H9 (cell line): ENCODE data around the gene MAP7. TPM values are rescaled to one million over a fixed set of nuclear protein-coding genes. Genes with fewer than 3 reads are reported as not detected.

Experiments used
- DNase-seq: peaks from one replicate; pipeline ENCODE4 v3.0.0-alpha.2; 2017
- H2AFZ ChIP-seq: one replicate; pipeline ENCODE4 v1.6.1; 2013; ENCODE audit warnings: mild to moderate bottlenecking, low read length, control low read depth, moderate library complexity
- H2AK5ac ChIP-seq: 2 replicates; pipeline ENCODE4 v1.6.1; 2013; ENCODE audit warnings: low read length, control low read depth, mixed read lengths; ENCODE audit not compliant: insufficient read length
- H2BK120ac ChIP-seq: one replicate; pipeline ENCODE4 v1.6.1; 2013; ENCODE audit warnings: low read depth, mild to moderate bottlenecking, low read length, control low read depth, inconsistent platforms; ENCODE audit not compliant: poor library complexity, severe bottlenecking
- H2BK12ac ChIP-seq: 2 replicates; pipeline ENCODE4 v1.6.1; 2013; ENCODE audit warnings: low read length, control low read depth, mixed read lengths, low read depth; ENCODE audit not compliant: insufficient read length
- H2BK15ac ChIP-seq: 2 replicates; pipeline ENCODE4 v1.6.1; 2013; ENCODE audit warnings: low read depth, low read length, control low read depth
- H2BK20ac ChIP-seq: one replicate; pipeline ENCODE4 v1.6.1; 2013; ENCODE audit warnings: low read depth, mild to moderate bottlenecking, low read length, control low read depth, inconsistent platforms; ENCODE audit not compliant: poor library complexity, severe bottlenecking
- H2BK5ac ChIP-seq: 2 replicates; pipeline ENCODE4 v1.6.1; 2013; ENCODE audit warnings: low read length, control low read depth, mixed read lengths; ENCODE audit not compliant: insufficient read length
- H3K14ac ChIP-seq: 2 replicates; pipeline ENCODE4 v1.6.1; 2013; ENCODE audit warnings: low read length, control low read depth; ENCODE audit not compliant: insufficient read depth
- H3K18ac ChIP-seq: 2 replicates; pipeline ENCODE4 v1.6.1; 2013; ENCODE audit warnings: low read depth, mild to moderate bottlenecking, mixed read lengths, low read length, control low read depth; ENCODE audit not compliant: insufficient read length
- H3K23ac ChIP-seq: 2 replicates; pipeline ENCODE4 v1.6.1; 2013; ENCODE audit warnings: low read length, control low read depth, mixed read lengths, low read depth; ENCODE audit not compliant: insufficient read length
- H3K23me2 ChIP-seq: 2 replicates; pipeline ENCODE4 v1.6.1; 2013; ENCODE audit warnings: low read depth, mild to moderate bottlenecking, mixed read lengths, low read length, control low read depth; ENCODE audit not compliant: insufficient read length, poor library complexity, severe bottlenecking
- H3K27ac ChIP-seq: 2 replicates; pipeline ENCODE4 v1.5.1; 2013; ENCODE audit warnings: low read length, control low read depth, mixed read lengths, low read depth; ENCODE audit not compliant: insufficient read length
- H3K27me3 ChIP-seq: 2 replicates; pipeline ENCODE4 v1.6.1; 2013; ENCODE audit warnings: low read length, control low read depth, inconsistent platforms; ENCODE audit not compliant: insufficient read depth
- H3K4ac ChIP-seq: 2 replicates; pipeline ENCODE4 v1.6.1; 2013; ENCODE audit warnings: low read depth, mild to moderate bottlenecking, control low read depth, inconsistent platforms, low read length, moderate library complexity
- H3K4me1 ChIP-seq: 2 replicates; pipeline ENCODE4 v1.6.1; 2013; ENCODE audit warnings: low read length, control low read depth, inconsistent platforms; ENCODE audit not compliant: insufficient read depth
- H3K4me2 ChIP-seq: 2 replicates; pipeline ENCODE4 v1.6.1; 2013; ENCODE audit warnings: low read length, control low read depth, mixed read lengths; ENCODE audit not compliant: insufficient read length, insufficient read depth
- H3K56ac ChIP-seq: 2 replicates; pipeline ENCODE4 v1.6.1; 2013; ENCODE audit warnings: low read depth, mild to moderate bottlenecking, mixed read lengths, low read length, control low read depth; ENCODE audit not compliant: insufficient read length
- H3K79me1 ChIP-seq: 2 replicates; pipeline ENCODE4 v1.6.1; 2013; ENCODE audit warnings: low read depth, mild to moderate bottlenecking, moderate library complexity, low read length, control low read depth, inconsistent platforms; ENCODE audit not compliant: insufficient read depth, poor library complexity, severe bottlenecking
- H3K79me2 ChIP-seq: 2 replicates; pipeline ENCODE4 v1.6.1; 2013; ENCODE audit warnings: low read length, control low read depth, inconsistent platforms; ENCODE audit not compliant: insufficient read depth
- H3K9ac ChIP-seq: 2 replicates; pipeline ENCODE4 v1.6.1; 2013; ENCODE audit warnings: low read length, control low read depth, mixed read lengths; ENCODE audit not compliant: insufficient read length; ENCODE audit errors: extremely low read depth
- H3K9me3 ChIP-seq: one replicate; pipeline ENCODE4 v1.6.1; 2013; ENCODE audit warnings: low read depth, low read length, inconsistent platforms; ENCODE audit not compliant: control insufficient read depth
- H3T11ph ChIP-seq: one replicate; pipeline ENCODE4 v1.6.1; 2013; ENCODE audit warnings: mild to moderate bottlenecking, low read length, control low read depth, inconsistent platforms
- H4K20me1 ChIP-seq: one replicate; pipeline ENCODE4 v1.6.1; 2013; ENCODE audit not compliant: control insufficient read depth, insufficient read length, insufficient read depth
- H4K5ac ChIP-seq: 2 replicates; pipeline ENCODE4 v1.6.1; 2013; ENCODE audit warnings: low read depth, mild to moderate bottlenecking, mixed read lengths, low read length, control low read depth; ENCODE audit not compliant: insufficient read length
- H4K8ac ChIP-seq: replicated peaks from 2 replicates; pipeline ENCODE4 v1.6.1; 2013; ENCODE audit warnings: low read length, control low read depth, mixed read lengths, low read depth; ENCODE audit not compliant: insufficient read length
- H4K91ac ChIP-seq: 2 replicates; pipeline ENCODE4 v1.6.1; 2013; ENCODE audit warnings: low read depth, mild to moderate bottlenecking, moderate library complexity, mixed read lengths, low read length, control low read depth; ENCODE audit not compliant: insufficient read length
- H3K27ac Mint-ChIP-seq, 3 experiments: 2 replicates in 2 of 3; 3 replicates in 1 of 3; pipeline ENCODE4 v1.8.0; 2020 to 2021; ENCODE audit warnings: mixed read lengths in 3 of 3, mild to moderate bottlenecking in 1 of 3, moderate library complexity in 1 of 3
- H3K27me3 Mint-ChIP-seq: 2 replicates; pipeline ENCODE4 v1.8.0; 2021; ENCODE audit warnings: low read depth, mild to moderate bottlenecking, moderate library complexity, mixed read lengths
- H3K36me3 Mint-ChIP-seq, 3 experiments: 2 replicates in 2 of 3; 3 replicates in 1 of 3; pipeline ENCODE4 v1.8.0; 2020 to 2021; ENCODE audit warnings: low read depth in 3 of 3, mixed read lengths in 3 of 3; ENCODE audit not compliant: insufficient read depth in 1 of 3
- H3K4me1 Mint-ChIP-seq, 2 experiments: 2 replicates each; pipeline ENCODE4 v1.8.0; 2020; ENCODE audit warnings: mixed read lengths in 2 of 2
- H3K4me3 Mint-ChIP-seq, 2 experiments: 2 replicates in 1 of 2; 3 replicates in 1 of 2; pipeline ENCODE4 v1.8.0; 2020 to 2021; ENCODE audit warnings: mild to moderate bottlenecking in 2 of 2, mixed read lengths in 2 of 2, moderate library complexity in 1 of 2
- H3K9me3 Mint-ChIP-seq, 2 experiments: 2 replicates in 1 of 2; 3 replicates in 1 of 2; pipeline ENCODE4 v1.8.0; 2020; ENCODE audit warnings: mild to moderate bottlenecking in 2 of 2, mixed read lengths in 2 of 2, moderate library complexity in 1 of 2
- CTCF ChIP-seq: fragments of 200-600 bp; sonication (generic); conservative IDR thresholded peaks from 3 replicates; pipeline ENCODE4 v1.8.0; 2021; ENCODE audit warnings: antibody characterized with exemption, mild to moderate bottlenecking
- WGBS: extraction: QIAGEN DNeasy Blood & Tissue Kit; methylation state at CpG from one replicate; pipeline ENCODE4 v1.1.7; 2013; ENCODE audit warnings: missing lambda C conversion rate, low lambda C conversion rate, mixed read lengths; ENCODE audit not compliant: insufficient read length; ENCODE audit errors: extremely low coverage; 5-methylcytosine and 5-hydroxymethylcytosine counted together
- total RNA-seq: library from RNA; stranded (reverse); gene quantifications from 2 replicates; pipeline ENCODE4 v1.2.1, GENCODE V29; 2021

Gene MAP7
- total RNA-seq, 1 experiment from 2014 or later: 51.1 TPM

GRCh38 chr6:136439514-136440190 is 110.6 kb downstream of the MAP7 start:
- Histone ChIP-seq H3K14ac (peak overlapping the region; percentile 41; the same call in 1 of the 2 replicates), H3K27ac (no peak overlapping the region), H3K9ac (no peak overlapping the region), H3K4me1 (peaks cover 11% of the 10 kb centered on the region; the same call in 1 of the 2 replicates), H3K9me3 (no peaks in the 10 kb centered on the region), H3K79me2 (no peaks in the 10 kb centered on the region; the same call in 1 of the 2 replicates), H2BK15ac (no peak overlapping the region), H4K8ac (no peak overlapping the region), H3K23me2 (no peaks in the 10 kb centered on the region), H3K23ac (no peak overlapping the region), H2AFZ (no peak overlapping the region), H4K20me1 (no peaks in the 10 kb centered on the region), H3K56ac (no peak overlapping the region), H2AK5ac (no peak overlapping the region), H3K4me2 (no peak overlapping the region), H3T11ph (no peak overlapping the region), H3K4ac (no peak overlapping the region), H4K91ac (no peak overlapping the region), H3K79me1 (no peaks in the 10 kb centered on the region), H3K27me3 (no peaks in the 10 kb centered on the region), H2BK20ac (no peak overlapping the region), H4K5ac (no peak overlapping the region), H2BK12ac (no peak overlapping the region), H2BK120ac (no peak overlapping the region), H2BK5ac (no peak overlapping the region), H3K18ac (no peak overlapping the region)
- H3K27me3 Mint-ChIP-seq: no peaks in the 10 kb centered on the region
- DNase-seq: no peak
- H3K9me3 Mint-ChIP-seq: no peaks in the 10 kb centered on the region
- no peak for TF ChIP-seq CTCF
- peak overlapping the region; percentile 42 to 88 (median 71); a peak in 5 of 7 replicates for H3K27ac Mint-ChIP-seq
- no CpG with 5 or more reads among the region's 9 CpGs for WGBS
- H3K36me3 Mint-ChIP-seq: no peaks in the 10 kb centered on the region
- no peak overlapping the region for H3K4me3 Mint-ChIP-seq
- H3K4me1 Mint-ChIP-seq: peaks cover 61 to 69% of the 10 kb centered on the region in 2 experiments
